Measurements from ENCODE around the gene CASP7.

The CASP7 gene

DNA sequence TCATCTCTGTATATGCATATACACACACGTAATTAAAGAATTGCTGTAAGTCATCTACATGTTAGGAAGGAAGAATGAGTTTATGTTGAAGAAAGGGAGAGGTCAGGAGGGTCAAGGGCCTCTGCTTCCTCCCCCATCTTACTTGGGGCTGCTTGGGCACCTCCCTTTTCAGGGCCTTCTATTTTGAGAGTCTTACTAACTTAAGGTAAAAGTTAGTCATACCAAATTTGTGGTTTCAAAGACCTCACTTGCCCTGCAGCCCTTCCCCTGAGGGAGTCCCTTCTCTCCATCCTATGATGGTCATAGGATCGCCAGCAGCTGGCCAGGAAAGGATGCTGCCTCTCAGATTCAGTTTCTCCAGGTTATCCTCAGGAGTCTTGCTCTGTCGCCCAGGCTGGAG is 74.4 kb downstream of the CASP7 start:
- H2AFZ ChIP-seq (ENCODE audit: low read length): no peak overlapping the region
- no peaks in the 10 kb centered on the region for H3K79me2 ChIP-seq (ENCODE audit: insufficient read depth, low read length)
- no peak overlapping the region for H3K9ac ChIP-seq (ENCODE audit: low read length)
- H3K4me1 ChIP-seq (ENCODE audit: insufficient read depth, low read length, severe bottlenecking): no peaks in the 10 kb centered on the region
- H3K9me2 ChIP-seq (ENCODE audit: low read depth, low read length): no peaks in the 10 kb centered on the region
- no peaks in the 10 kb centered on the region; the same call in 1 of the 2 replicates for H3K27me3 ChIP-seq (ENCODE audit: insufficient read depth, low read length)
- H3K27ac ChIP-seq (ENCODE audit: low read depth, low read length, poor library complexity, severe bottlenecking): no peak overlapping the region
- no peak for TF ChIP-seq EZH2 (IDR thresholded peaks at IDR 0.05; ENCODE audit: borderline replicate concordance, low read length)
- TF ChIP-seq, protein P1, sequence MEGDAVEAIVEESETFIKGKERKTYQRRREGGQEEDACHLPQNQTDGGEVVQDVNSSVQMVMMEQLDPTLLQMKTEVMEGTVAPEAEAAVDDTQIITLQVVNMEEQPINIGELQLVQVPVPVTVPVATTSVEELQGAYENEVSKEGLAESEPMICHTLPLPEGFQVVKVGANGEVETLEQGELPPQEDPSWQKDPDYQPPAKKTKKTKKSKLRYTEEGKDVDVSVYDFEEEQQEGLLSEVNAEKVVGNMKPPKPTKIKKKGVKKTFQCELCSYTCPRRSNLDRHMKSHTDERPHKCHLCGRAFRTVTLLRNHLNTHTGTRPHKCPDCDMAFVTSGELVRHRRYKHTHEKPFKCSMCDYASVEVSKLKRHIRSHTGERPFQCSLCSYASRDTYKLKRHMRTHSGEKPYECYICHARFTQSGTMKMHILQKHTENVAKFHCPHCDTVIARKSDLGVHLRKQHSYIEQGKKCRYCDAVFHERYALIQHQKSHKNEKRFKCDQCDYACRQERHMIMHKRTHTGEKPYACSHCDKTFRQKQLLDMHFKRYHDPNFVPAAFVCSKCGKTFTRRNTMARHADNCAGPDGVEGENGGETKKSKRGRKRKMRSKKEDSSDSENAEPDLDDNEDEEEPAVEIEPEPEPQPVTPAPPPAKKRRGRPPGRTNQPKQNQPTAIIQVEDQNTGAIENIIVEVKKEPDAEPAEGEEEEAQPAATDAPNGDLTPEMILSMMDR (IDR thresholded peaks at IDR 0.05; ENCODE audit: low read length): no peak
- no peak overlapping the region for H3K4me2 ChIP-seq (ENCODE audit: low read length)
- no peaks in the 10 kb centered on the region for H4K20me1 ChIP-seq (ENCODE audit: insufficient read depth, low read length)
- H3K36me3 ChIP-seq (ENCODE audit: insufficient read depth, low read length): no peaks in the 10 kb centered on the region
- H3K9me3 ChIP-seq (ENCODE audit: low read length): no peaks in the 10 kb centered on the region
- no peaks in the 10 kb centered on the region for H3F3A ChIP-seq (ENCODE audit: insufficient read depth, low read length)
- no peak overlapping the region for H3K4me3 ChIP-seq (ENCODE audit: low read depth, low read length, poor library complexity, severe bottlenecking)

GRCh38 chr10:113754768-113755167 is 75.1 kb downstream of the CASP7 start:
- no peak overlapping the region for H3K9ac ChIP-seq (ENCODE audit: low read length)
- H3K4me1 ChIP-seq (ENCODE audit: insufficient read depth, low read length, severe bottlenecking): no peaks in the 10 kb centered on the region
- H3K27me3 ChIP-seq (ENCODE audit: insufficient read depth, low read length): no peaks in the 10 kb centered on the region; the same call in 1 of the 2 replicates
- no peaks in the 10 kb centered on the region for H3F3A ChIP-seq (ENCODE audit: insufficient read depth, low read length)
- no peaks in the 10 kb centered on the region for H3K36me3 ChIP-seq (ENCODE audit: insufficient read depth, low read length)
- H4K20me1 ChIP-seq (ENCODE audit: insufficient read depth, low read length): no peaks in the 10 kb centered on the region
- no peak overlapping the region for H3K4me2 ChIP-seq (ENCODE audit: low read length)
- H3K79me2 ChIP-seq (ENCODE audit: insufficient read depth, low read length): no peaks in the 10 kb centered on the region
- TF ChIP-seq EZH2 (IDR thresholded peaks at IDR 0.05; ENCODE audit: borderline replicate concordance, low read length): no peak
- TF ChIP-seq, protein P1 (IDR thresholded peaks at IDR 0.05; ENCODE audit: low read length): no peak
- H3K4me3 ChIP-seq (ENCODE audit: low read depth, low read length, poor library complexity, severe bottlenecking): no peak overlapping the region
- H2AFZ ChIP-seq (ENCODE audit: low read length): no peak overlapping the region
- no peaks in the 10 kb centered on the region for H3K9me3 ChIP-seq (ENCODE audit: low read length)
- no peaks in the 10 kb centered on the region for H3K9me2 ChIP-seq (ENCODE audit: low read depth, low read length)
- H3K27ac ChIP-seq (ENCODE audit: low read depth, low read length, poor library complexity, severe bottlenecking): no peak overlapping the region

GRCh38 chr10:113756940-113757543 is 77.3 kb downstream of the CASP7 start:
- Histone ChIP-seq H3K79me2 (ENCODE audit: insufficient read depth, low read length) (no peaks in the 10 kb centered on the region), H3F3A (ENCODE audit: insufficient read depth, low read length) (no peaks in the 10 kb centered on the region), H3K27me3 (ENCODE audit: insufficient read depth, low read length) (no peaks in the 10 kb centered on the region; the same call in 1 of the 2 replicates)

More at GRCh38 chr10:113756940-113757543, 77.3 kb downstream of the CASP7 start:
- Histone ChIP-seq H3K9me2 (ENCODE audit: low read depth, low read length) (no peaks in the 10 kb centered on the region), H3K9ac (ENCODE audit: low read length) (no peak overlapping the region), H4K20me1 (ENCODE audit: insufficient read depth, low read length) (no peaks in the 10 kb centered on the region), H3K36me3 (ENCODE audit: insufficient read depth, low read length) (no peaks in the 10 kb centered on the region), H3K27ac (ENCODE audit: low read depth, low read length, poor library complexity, severe bottlenecking) (no peak overlapping the region), H3K4me3 (ENCODE audit: low read depth, low read length, poor library complexity, severe bottlenecking) (no peak overlapping the region), H3K4me1 (ENCODE audit: insufficient read depth, low read length, severe bottlenecking) (no peaks in the 10 kb centered on the region), H3K4me2 (ENCODE audit: low read length) (no peak overlapping the region), H3K9me3 (ENCODE audit: low read length) (no peaks in the 10 kb centered on the region), H2AFZ (ENCODE audit: low read length) (no peak overlapping the region)
- TF ChIP-seq, protein P1 (IDR thresholded peaks at IDR 0.05; ENCODE audit: low read length): no peak
- no peak for TF ChIP-seq EZH2 (IDR thresholded peaks at IDR 0.05; ENCODE audit: borderline replicate concordance, low read length)
